ENCODE data around the gene NFX1. TPM values are rescaled to one million over a fixed set of nuclear protein-coding genes. Genes with fewer than 3 reads are reported as not detected.

NFX1 gene
- total and polyA plus RNA-seq, 8 donors, result 11.3 to 46.9 (median 25.5) TPM

DNA sequence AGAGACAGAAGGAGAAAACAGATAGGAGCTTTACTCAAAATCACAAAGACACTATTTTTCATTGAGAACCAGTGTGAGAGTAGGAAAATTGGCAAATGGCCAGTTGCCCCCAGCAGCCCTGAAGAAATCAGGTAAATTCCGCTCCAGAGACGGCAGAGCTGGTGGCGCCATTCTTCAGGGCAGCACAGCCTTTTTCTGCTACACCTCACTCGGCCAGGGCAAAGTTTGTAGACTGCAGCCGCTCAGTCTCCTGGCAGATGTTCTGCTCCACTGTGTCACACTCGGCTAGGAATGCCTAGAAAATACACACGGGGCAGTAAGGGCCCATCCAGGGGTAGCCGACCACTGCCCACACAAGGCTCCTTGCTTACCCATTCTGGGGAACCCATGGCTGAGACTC, 35.3 kb upstream of the NFX1 start:
- TF ChIP-seq, protein P1, sequence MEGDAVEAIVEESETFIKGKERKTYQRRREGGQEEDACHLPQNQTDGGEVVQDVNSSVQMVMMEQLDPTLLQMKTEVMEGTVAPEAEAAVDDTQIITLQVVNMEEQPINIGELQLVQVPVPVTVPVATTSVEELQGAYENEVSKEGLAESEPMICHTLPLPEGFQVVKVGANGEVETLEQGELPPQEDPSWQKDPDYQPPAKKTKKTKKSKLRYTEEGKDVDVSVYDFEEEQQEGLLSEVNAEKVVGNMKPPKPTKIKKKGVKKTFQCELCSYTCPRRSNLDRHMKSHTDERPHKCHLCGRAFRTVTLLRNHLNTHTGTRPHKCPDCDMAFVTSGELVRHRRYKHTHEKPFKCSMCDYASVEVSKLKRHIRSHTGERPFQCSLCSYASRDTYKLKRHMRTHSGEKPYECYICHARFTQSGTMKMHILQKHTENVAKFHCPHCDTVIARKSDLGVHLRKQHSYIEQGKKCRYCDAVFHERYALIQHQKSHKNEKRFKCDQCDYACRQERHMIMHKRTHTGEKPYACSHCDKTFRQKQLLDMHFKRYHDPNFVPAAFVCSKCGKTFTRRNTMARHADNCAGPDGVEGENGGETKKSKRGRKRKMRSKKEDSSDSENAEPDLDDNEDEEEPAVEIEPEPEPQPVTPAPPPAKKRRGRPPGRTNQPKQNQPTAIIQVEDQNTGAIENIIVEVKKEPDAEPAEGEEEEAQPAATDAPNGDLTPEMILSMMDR (IDR thresholded peaks at IDR 0.05), result no peak
- TF ChIP-seq POLR2AphosphoS5 (IDR thresholded peaks at IDR 0.05) (no peak), EP300 (IDR thresholded peaks at IDR 0.05) (no peak), POLR2A (IDR thresholded peaks at IDR 0.05) (no peak)
- Histone ChIP-seq H3K27me3 (no peaks in the 10 kb centered on the region), H3K27ac (no peak overlapping the region), H3K4me3 (no peak overlapping the region), H3K4me1 (no peaks in the 10 kb centered on the region), H3K36me3 (peaks cover 82 to 100% (median 99%) of the 10 kb centered on the region in 4 donors), H3K9me3 (no peaks in the 10 kb centered on the region)
- DNase-seq, result no peak
- 90 to 96% (median 95%) methylated on average over 7 to 8 of the region's 8 CpGs for WGBS, 5 donors
- intact Hi-C loops (cut with DNase I; ENCODE audit: low total_unique reads), result no loop called here

DNA sequence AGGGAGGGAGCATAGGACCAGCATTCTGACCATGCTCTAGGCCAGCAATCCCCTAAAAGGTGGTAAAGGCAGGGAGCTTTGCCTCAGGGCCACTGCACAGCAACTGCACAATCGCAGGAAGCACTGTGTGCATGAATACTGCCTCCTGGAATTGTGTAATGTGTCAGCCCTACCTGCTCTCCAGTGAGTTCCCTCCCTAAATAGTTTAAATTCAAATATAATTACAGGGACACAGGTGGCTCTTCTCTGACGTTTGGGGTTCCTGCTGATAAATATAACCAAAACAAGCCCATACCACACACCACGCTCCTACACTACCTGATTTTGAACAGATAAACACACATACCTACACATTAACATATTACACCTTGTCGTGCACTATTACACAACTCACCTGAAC, 34.8 kb upstream of the NFX1 start:
- H3K27ac ChIP-seq, result no peak overlapping the region
- no peaks in the 10 kb centered on the region for H3K4me1 ChIP-seq
- no peak overlapping the region for H3K4me3 ChIP-seq
- H3K9me3 ChIP-seq, result no peaks in the 10 kb centered on the region
- TF ChIP-seq, protein P1 (IDR thresholded peaks at IDR 0.05), result no peak
- no peak for TF ChIP-seq POLR2A (IDR thresholded peaks at IDR 0.05)
- TF ChIP-seq POLR2AphosphoS5 (IDR thresholded peaks at IDR 0.05), result no peak
- no peak for TF ChIP-seq EP300 (IDR thresholded peaks at IDR 0.05)
- H3K27me3 ChIP-seq, result no peaks in the 10 kb centered on the region
- intact Hi-C loops (cut with DNase I; ENCODE audit: low total_unique reads), result no loop called here
- no peak for DNase-seq
- WGBS, 5 donors, result 87 to 96% (median 92%) methylated on average over 4 of the region's 4 CpGs
- H3K36me3 ChIP-seq, result peaks cover 87 to 100% (median 99%) of the 10 kb centered on the region in 4 donors

GRCh38 chr9:33256236-33256635, 34.1 kb upstream of the NFX1 start:
- Histone ChIP-seq H3K36me3 (peaks cover 93 to 100% (median 99%) of the 10 kb centered on the region in 4 donors), H3K4me1 (peaks cover 0 to 6% (median 0%) of the 10 kb centered on the region in 4 donors), H3K27me3 (no peaks in the 10 kb centered on the region), H3K27ac (no peak overlapping the region), H3K9me3 (no peaks in the 10 kb centered on the region), H3K4me3 (no peak overlapping the region)
- no peak for TF ChIP-seq EP300 (IDR thresholded peaks at IDR 0.05)
- no peak for TF ChIP-seq POLR2AphosphoS5 (IDR thresholded peaks at IDR 0.05)
- TF ChIP-seq POLR2A (IDR thresholded peaks at IDR 0.05), result no peak
- TF ChIP-seq, protein P1 (IDR thresholded peaks at IDR 0.05), result no peak
- 82 to 94% (median 89%) methylated on average over 2 of the region's 2 CpGs for WGBS, 5 donors
- DNase-seq, result no peak
- intact Hi-C loops (cut with DNase I; ENCODE audit: low total_unique reads), result no loop called here

DNA sequence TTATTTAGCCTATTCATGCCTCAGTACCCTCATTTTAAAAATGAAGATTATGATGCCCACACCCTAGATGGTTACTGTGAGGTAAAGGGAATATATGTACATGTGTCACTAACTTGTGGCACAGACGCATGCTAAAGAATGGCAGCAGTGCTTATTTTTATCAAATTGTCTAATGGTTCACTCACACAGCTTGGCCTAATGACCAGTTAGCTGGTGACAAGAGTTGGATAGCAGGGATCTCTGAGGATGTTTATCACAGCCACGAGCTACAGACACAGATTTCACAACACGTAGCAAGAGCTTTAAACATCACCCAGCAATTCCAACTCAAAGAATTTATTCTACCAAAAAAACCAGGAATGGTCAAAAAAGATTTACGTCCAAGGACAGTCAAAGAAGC, 33.0 kb upstream of the NFX1 start:
- WGBS, 5 donors, result 87 to 93% (median 91%) methylated on average over 4 of the region's 4 CpGs
- no peaks in the 10 kb centered on the region for H3K9me3 ChIP-seq
- TF ChIP-seq POLR2A (IDR thresholded peaks at IDR 0.05) (no peak), POLR2AphosphoS5 (IDR thresholded peaks at IDR 0.05) (no peak), EP300 (IDR thresholded peaks at IDR 0.05) (no peak)
- TF ChIP-seq, protein P1 (IDR thresholded peaks at IDR 0.05), result no peak
- H3K4me3 ChIP-seq, result no peak overlapping the region
- H3K27me3 ChIP-seq, result no peaks in the 10 kb centered on the region
- H3K4me1 ChIP-seq, result peaks cover 0 to 13% (median 3%) of the 10 kb centered on the region in 4 donors
- intact Hi-C loops (cut with DNase I; ENCODE audit: low total_unique reads), result no loop called here
- no peak overlapping the region for H3K27ac ChIP-seq
- peaks cover 100% of the 10 kb centered on the region in 4 donors for H3K36me3 ChIP-seq
- no peak for DNase-seq

Measured in stomach (tissue), 9 donors.